HepG2 (cell line): ENCODE data around the gene ZBTB46. TPM values are rescaled to one million over a fixed set of nuclear protein-coding genes. Genes with fewer than 3 reads are reported as not detected.

Experiments
- ATAC-seq: fragments of 200-7000 bp; cut with Tn5 transposase; 3 replicates; pipeline ENCODE4 v1.9.1; 2020; ENCODE audit warnings: mild to moderate bottlenecking, moderate library complexity
- BruUV-seq: library from RNA; stranded (reverse); fragments of 400-500 nt; replicated peaks from 2 replicates; lab custom pipeline; 2021; lab: Mats Ljungman, UMichigan
- CTCF ChIA-PET: fragments of 300-600 bp; formaldehyde crosslinking; extraction: SDS; loops from one replicate; lab custom pipeline; 2021; ENCODE audit warnings: low total read pairs, inconsistent platforms, low intra/inter-chr PET ratio; lab: Yijun Ruan, JAX
- POLR2A ChIA-PET: fragments of 350-600 bp; sonication (Branson Sonifier 250); formaldehyde crosslinking; loops from one replicate; lab custom pipeline; 2020; ENCODE audit warnings: antibody characterized with exemption, inconsistent platforms; lab: Yijun Ruan, JAX
- DNase-seq: peaks from one replicate; pipeline ENCODE4 v3.0.0-alpha.2; 2015; ENCODE audit warnings: low spot score
- FAIRE-seq: peaks from 3 replicates; lab custom pipeline; 2011; peaks lifted over from hg19 to GRCh38; lab: Jason Lieb, UNC
- H2AFZ ChIP-seq: one replicate; pipeline ENCODE4 v1.6.1; 2011; ENCODE audit warnings: low read length, inconsistent platforms
- H3K27ac ChIP-seq: fragments of 300-600 bp; 3 replicates; pipeline ENCODE4 v1.8.0; 2011; ENCODE audit warnings: mixed run types, mild to moderate bottlenecking, mixed read lengths, low read length, inconsistent platforms; ENCODE audit not compliant: insufficient read depth; ENCODE audit errors: extremely low read length
- H3K27me3 ChIP-seq, 2 experiments: fragments of 200-600 bp in 1 of 2; 2 replicates in 1 of 2; 3 replicates in 1 of 2; pipeline versions ENCODE4 v1.6.0 to v1.8.0; 2011; ENCODE audit warnings: low read length in 2 of 2, mild to moderate bottlenecking in 2 of 2, moderate library complexity in 2 of 2, inconsistent platforms in 1 of 2; ENCODE audit not compliant: insufficient read depth in 2 of 2, control insufficient read depth in 1 of 2
- H3K36me3 ChIP-seq, 2 experiments: fragments of 200-600 bp in 1 of 2; replicated peaks in 1 of 2; 2 replicates in 1 of 2; 3 replicates in 1 of 2; pipeline versions ENCODE4 v1.5.1 to v1.8.0; 2011; ENCODE audit warnings: low read length in 2 of 2, inconsistent platforms in 1 of 2; ENCODE audit not compliant: insufficient read depth in 2 of 2, control insufficient read depth in 1 of 2
- H3K4me1 ChIP-seq: 2 replicates; pipeline ENCODE4 v1.5.1; 2012; ENCODE audit warnings: low read length, inconsistent platforms; ENCODE audit not compliant: insufficient read depth
- H3K4me2 ChIP-seq: 2 replicates; pipeline ENCODE4 v1.6.0; 2011; ENCODE audit warnings: low read depth, low read length, inconsistent platforms
- H3K4me3 ChIP-seq, 3 experiments: fragments of 200-600 bp in 1 of 3; sonication (generic), shearing (Covaris generic) in 1 of 3; replicated peaks in 1 of 3; 2 replicates each; pipeline ENCODE4 v1.5.1; 2011 to 2016; ENCODE audit warnings: low read length in 3 of 3, inconsistent platforms in 2 of 3, low read depth in 2 of 3, mild to moderate bottlenecking in 2 of 3, control low read depth in 1 of 3, mixed read lengths in 1 of 3; ENCODE audit not compliant: insufficient read depth in 1 of 3
- H3K79me2 ChIP-seq: one replicate; pipeline ENCODE4 v1.6.1; 2011; ENCODE audit warnings: low read length, inconsistent platforms; ENCODE audit not compliant: insufficient read depth
- H3K9ac ChIP-seq: 2 replicates; pipeline ENCODE4 v1.6.0; 2011; ENCODE audit warnings: mild to moderate bottlenecking, low read depth, low read length, inconsistent platforms; ENCODE audit not compliant: insufficient read depth
- H3K9me3 ChIP-seq: 2 replicates; pipeline ENCODE4 v1.5.1; 2012; ENCODE audit warnings: mild to moderate bottlenecking, low read length
- H4K20me1 ChIP-seq: 2 replicates; pipeline ENCODE4 v1.6.0; 2011; ENCODE audit warnings: inconsistent platforms, mild to moderate bottlenecking, low read length, moderate library complexity; ENCODE audit not compliant: insufficient read depth
- ATF5 ChIP-seq: sonication (generic); formaldehyde crosslinking; IDR thresholded peaks from 2 replicates; pipeline ENCODE4 v1.4.0; 2020; ENCODE audit warnings: mild to moderate bottlenecking, low read depth, missing genetic modification reagents
- GPBP1L1 ChIP-seq: sonication (generic); formaldehyde crosslinking; IDR thresholded peaks from 2 replicates; pipeline ENCODE4 v1.5.0; 2020; ENCODE audit warnings: mild to moderate bottlenecking, missing genetic modification reagents
- MIXL1 ChIP-seq: IDR thresholded peaks from 2 replicates; pipeline ENCODE4 v1.6.1; 2016
- NFIB ChIP-seq: sonication (generic); formaldehyde crosslinking; IDR thresholded peaks from 2 replicates; pipeline ENCODE4 v1.9.0; 2021; ENCODE audit warnings: missing genetic modification reagents, mild to moderate bottlenecking, borderline replicate concordance
- NFIC ChIP-seq: IDR thresholded peaks from 2 replicates; pipeline ENCODE4 v1.6.1; 2012; ENCODE audit warnings: mild to moderate bottlenecking, low read length, inconsistent platforms
- NFKB2 ChIP-seq: sonication (generic); formaldehyde crosslinking; IDR thresholded peaks from 2 replicates; pipeline ENCODE4 v1.4.0; 2020; ENCODE audit warnings: missing genetic modification reagents, borderline replicate concordance
- PHF8 ChIP-seq: sonication (generic); formaldehyde crosslinking; IDR thresholded peaks from 2 replicates; pipeline ENCODE4 v1.5.0; 2020; ENCODE audit warnings: missing genetic modification reagents
- PTBP1 ChIP-seq: fragments of 200-400 bp; formaldehyde crosslinking; IDR thresholded peaks from 2 replicates; pipeline ENCODE4 v1.6.1; 2018; ENCODE audit warnings: low read length, low read depth; ENCODE audit not compliant: poor library complexity, severe bottlenecking
- TRAFD1 ChIP-seq: sonication (generic); formaldehyde crosslinking; IDR thresholded peaks from 2 replicates; pipeline ENCODE4 v1.5.1; 2020; ENCODE audit warnings: missing genetic modification reagents, mild to moderate bottlenecking, borderline replicate concordance
- ZFP62 ChIP-seq: sonication (generic); formaldehyde crosslinking; IDR thresholded peaks from 2 replicates; pipeline ENCODE4 v1.4.0; 2020; ENCODE audit warnings: missing genetic modification reagents
- ZNF296 ChIP-seq: sonication (generic); formaldehyde crosslinking; conservative IDR thresholded peaks from 2 replicates; pipeline ENCODE4 v1.5.0; 2020; ENCODE audit warnings: mild to moderate bottlenecking, missing genetic modification reagents
- ZNF563 ChIP-seq: sonication (generic); formaldehyde crosslinking; IDR thresholded peaks from 2 replicates; pipeline ENCODE4 v1.8.0; 2022; ENCODE audit warnings: mild to moderate bottlenecking, moderate library complexity, missing genetic modification reagents
- ZNF781 ChIP-seq: sonication (generic); formaldehyde crosslinking; IDR thresholded peaks from 2 replicates; pipeline ENCODE4 v1.5.1; 2020; ENCODE audit warnings: borderline replicate concordance, mild to moderate bottlenecking, missing genetic modification reagents; ENCODE audit errors: not compliant biosample characterization
- WGBS: methylation state at CpG from one replicate; pipeline ENCODE4 v1.1.6; 2017; ENCODE audit warnings: low lambda C conversion rate; 5-methylcytosine and 5-hydroxymethylcytosine counted together
- in situ Hi-C: cut with HindIII; loops from 2 replicates; pipeline ENCODE4 v1.10.0; 2017; ENCODE audit warnings: low pct_unique_long_range_greater_than_20kb; ENCODE audit not compliant: extremely low pct_ligation_motif_present
- intact Hi-C: fragments of 100-400 bp; cut with micrococcal nuclease; formaldehyde crosslinking; loops from one replicate; pipeline ENCODE4 v1.10.0; 2022; ENCODE audit not compliant: unreplicated experiment
- polyA plus RNA-seq, 8 experiments: library from polyadenylated mRNA; depleted of rRNA in 3 of 8; stranded (reverse) in 7 of 8; unstranded in 1 of 8; fragments of >200 nt; fragmentation: Illumina TruSeq in 4 of 8; extraction: Trizol in 4 of 8; gene quantifications; 2 replicates each; pipeline versions ENCODE4 v1.2.1 to v1.2.3, GENCODE V29; 2011 to 2016; ENCODE audit warnings: low read depth in 4 of 8, missing spikeins in 1 of 8, mixed read lengths in 1 of 8; ENCODE audit not compliant: insufficient read depth in 1 of 8
- total RNA-seq, 5 experiments: library from RNA; depleted of rRNA; stranded (reverse); fragments of >200 nt; fragmentation: Illumina TruSeq; extraction: Trizol; gene quantifications; 2 replicates each; pipeline ENCODE4 v1.2.3, GENCODE V29; 2016; ENCODE audit warnings: low read depth in 1 of 5
- TF ChIP-seq, protein P1 (sequence below): sonication (generic); formaldehyde crosslinking; IDR thresholded peaks from 2 replicates; pipeline ENCODE4 v1.4.0; 2020; ENCODE audit warnings: missing genetic modification reagents
- TF ChIP-seq, protein P2 (sequence below): sonication (generic); formaldehyde crosslinking; IDR thresholded peaks from 2 replicates; pipeline ENCODE4 v1.5.1; 2020; ENCODE audit warnings: mild to moderate bottlenecking, missing genetic modification reagents

Gene ZBTB46
- total and polyA plus RNA-seq, 2 of the 13 experiments (the other 11 are each of a cell fraction or from before 2014, with no cell fraction given): 1.6 to 13.5 TPM

- POLR2A ChIA-PET: interaction anchor here (0.6 kb wide), 1 partner anchor 182 kb away, joined by 3 read pairs; no protein-coding TSS in a partner anchor
- peak overlapping the region in 1 of 3 experiments; percentile 25; a peak in 1 of 6 replicates for H3K4me3 ChIP-seq
- no peaks in the 10 kb centered on the region for H4K20me1 ChIP-seq
- no peaks in the 10 kb centered on the region for H3K9me3 ChIP-seq
- H2AFZ ChIP-seq: no peak overlapping the region
- no peak overlapping the region for H3K9ac ChIP-seq
- in situ Hi-C loops (loop anchor here (10.0 kb wide), 1 partner anchor 77 kb away; the partner anchor contains the start of genes ARFRP1 and ZGPAT), intact Hi-C loops (loop anchor here (1.0 to 2.0 kb wide), 2 partner anchors 41 to 75 kb away; partner anchors contain the start of gene ARFRP1)
- no peak overlapping the region for H3K27ac ChIP-seq
- CTCF ChIA-PET: interaction anchor here (1.7 kb wide), 1 partner anchor 75 kb away, joined by 12 read pairs; no protein-coding TSS in a partner anchor
- H3K36me3 ChIP-seq: no peaks in the 10 kb centered on the region
- no peaks in the 10 kb centered on the region for H3K79me2 ChIP-seq
- no TSS peak for BruUV-seq
- H3K4me1 ChIP-seq: peaks cover 21% of the 10 kb centered on the region
- H3K27me3 ChIP-seq: no peaks in the 10 kb centered on the region
- ATAC-seq (peak; percentile 84), FAIRE-seq (no peak), DNase-seq (peak; percentile 60)
- peak overlapping the region; percentile 25 for H3K4me2 ChIP-seq
- WGBS: 43% methylated on average over 17 of the region's 18 CpGs
- no peak for TF ChIP-seq ZNF563
- TF ChIP-seq ZFP62: no peak
- TF ChIP-seq PTBP1: no peak
- peak; percentile 26; the same call in 1 of the 2 replicates for TF ChIP-seq PHF8 (CRISPR knock-in tag)
- TF ChIP-seq NFIC: no peak
- TF ChIP-seq ZNF296 (CRISPR knock-in tag): no peak
- TF ChIP-seq NFKB2 (CRISPR knock-in tag): no peak
- TF ChIP-seq MIXL1 (CRISPR knock-in tag): no peak
- TF ChIP-seq, protein P1, sequence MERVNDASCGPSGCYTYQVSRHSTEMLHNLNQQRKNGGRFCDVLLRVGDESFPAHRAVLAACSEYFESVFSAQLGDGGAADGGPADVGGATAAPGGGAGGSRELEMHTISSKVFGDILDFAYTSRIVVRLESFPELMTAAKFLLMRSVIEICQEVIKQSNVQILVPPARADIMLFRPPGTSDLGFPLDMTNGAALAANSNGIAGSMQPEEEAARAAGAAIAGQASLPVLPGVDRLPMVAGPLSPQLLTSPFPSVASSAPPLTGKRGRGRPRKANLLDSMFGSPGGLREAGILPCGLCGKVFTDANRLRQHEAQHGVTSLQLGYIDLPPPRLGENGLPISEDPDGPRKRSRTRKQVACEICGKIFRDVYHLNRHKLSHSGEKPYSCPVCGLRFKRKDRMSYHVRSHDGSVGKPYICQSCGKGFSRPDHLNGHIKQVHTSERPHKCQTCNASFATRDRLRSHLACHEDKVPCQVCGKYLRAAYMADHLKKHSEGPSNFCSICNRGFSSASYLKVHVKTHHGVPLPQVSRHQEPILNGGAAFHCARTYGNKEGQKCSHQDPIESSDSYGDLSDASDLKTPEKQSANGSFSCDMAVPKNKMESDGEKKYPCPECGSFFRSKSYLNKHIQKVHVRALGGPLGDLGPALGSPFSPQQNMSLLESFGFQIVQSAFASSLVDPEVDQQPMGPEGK (CRISPR knock-in tag): peak; percentile 59
- no peak for TF ChIP-seq GPBP1L1 (CRISPR knock-in tag)
- TF ChIP-seq TRAFD1 (CRISPR knock-in tag): no peak
- TF ChIP-seq NFIB (CRISPR knock-in tag): no peak
- TF ChIP-seq, protein P2, sequence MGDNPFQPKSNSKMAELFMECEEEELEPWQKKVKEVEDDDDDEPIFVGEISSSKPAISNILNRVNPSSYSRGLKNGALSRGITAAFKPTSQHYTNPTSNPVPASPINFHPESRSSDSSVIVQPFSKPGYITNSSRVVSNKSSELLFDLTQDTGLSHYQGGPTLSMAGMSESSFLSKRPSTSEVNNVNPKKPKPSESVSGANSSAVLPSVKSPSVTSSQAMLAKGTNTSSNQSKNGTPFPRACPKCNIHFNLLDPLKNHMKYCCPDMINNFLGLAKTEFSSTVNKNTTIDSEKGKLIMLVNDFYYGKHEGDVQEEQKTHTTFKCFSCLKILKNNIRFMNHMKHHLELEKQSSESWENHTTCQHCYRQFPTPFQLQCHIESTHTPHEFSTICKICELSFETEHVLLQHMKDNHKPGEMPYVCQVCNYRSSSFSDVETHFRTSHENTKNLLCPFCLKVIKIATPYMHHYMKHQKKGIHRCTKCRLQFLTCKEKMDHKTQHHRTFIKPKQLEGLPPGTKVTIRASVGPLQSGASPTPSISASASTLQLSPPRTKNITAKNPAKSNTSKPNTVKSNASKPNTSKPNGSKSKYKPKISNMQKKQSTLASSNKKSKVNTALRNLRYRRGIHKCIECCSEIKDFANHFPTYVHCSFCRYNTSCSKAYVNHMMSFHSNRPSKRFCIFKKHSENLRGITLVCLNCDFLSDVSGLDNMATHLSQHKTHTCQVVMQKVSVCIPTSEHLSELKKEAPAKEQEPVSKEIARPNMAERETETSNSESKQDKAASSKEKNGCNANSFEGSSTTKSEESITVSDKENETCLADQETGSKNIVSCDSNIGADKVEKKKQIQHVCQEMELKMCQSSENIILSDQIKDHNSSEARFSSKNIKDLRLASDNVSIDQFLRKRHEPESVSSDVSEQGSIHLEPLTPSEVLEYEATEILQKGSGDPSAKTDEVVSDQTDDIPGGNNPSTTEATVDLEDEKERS: no peak
- 0 out of 2 replicates have a peak, but pooled peaks have one; percentile 56 for TF ChIP-seq ATF5 (CRISPR knock-in tag)
- TF ChIP-seq ZNF781: no peak
Measured at GRCh38 chr20:63782051-63782471, 49.0 kb downstream of the ZBTB46 start.
